Stimulated activated naive B cell treated with anti-CD40 and anti-IgM and Interleukin-4, amounts not matched to agents 10 μg/mL and 1 μg/mL and 100 μg/mL, for 72 hours (primary cell): ENCODE results near the gene PRRC2A.

Experiments used
- ATAC-seq, 2 donors: fragments of 150-1000 bp; cut with Tn5 transposase; replicated peaks; 2 replicates each; pipeline ENCODE4 v1.10.0; 2021; ENCODE audit warnings: moderate library complexity in 1 of 2
- DNase-seq: peaks from one replicate; pipeline ENCODE4 v3.0.0; 2021
- H3K27ac Mint-ChIP-seq: one replicate; pipeline ENCODE4 v1.8.0; 2022; ENCODE audit warnings: mild to moderate bottlenecking, mixed read lengths
- H3K27me3 Mint-ChIP-seq, 2 donors: one replicate each; pipeline ENCODE4 v1.8.0; 2022; ENCODE audit warnings: mixed read lengths in 2 of 2
- H3K36me3 Mint-ChIP-seq, 2 donors: one replicate each; pipeline ENCODE4 v1.8.0; 2022; ENCODE audit warnings: mixed read lengths in 2 of 2, mild to moderate bottlenecking in 1 of 2
- H3K4me1 Mint-ChIP-seq, 2 donors: one replicate each; pipeline ENCODE4 v1.8.0; 2022; ENCODE audit warnings: mixed read lengths in 2 of 2, mild to moderate bottlenecking in 1 of 2
- H3K4me3 Mint-ChIP-seq, 2 donors: one replicate each; pipeline ENCODE4 v1.8.0; 2022; ENCODE audit warnings: mild to moderate bottlenecking in 2 of 2, mixed read lengths in 2 of 2, moderate library complexity in 1 of 2
- H3K9me3 Mint-ChIP-seq, 2 donors: one replicate each; pipeline ENCODE4 v1.8.0; 2022; ENCODE audit warnings: mixed read lengths in 2 of 2, mild to moderate bottlenecking in 1 of 2

The PRRC2A gene

DNA sequence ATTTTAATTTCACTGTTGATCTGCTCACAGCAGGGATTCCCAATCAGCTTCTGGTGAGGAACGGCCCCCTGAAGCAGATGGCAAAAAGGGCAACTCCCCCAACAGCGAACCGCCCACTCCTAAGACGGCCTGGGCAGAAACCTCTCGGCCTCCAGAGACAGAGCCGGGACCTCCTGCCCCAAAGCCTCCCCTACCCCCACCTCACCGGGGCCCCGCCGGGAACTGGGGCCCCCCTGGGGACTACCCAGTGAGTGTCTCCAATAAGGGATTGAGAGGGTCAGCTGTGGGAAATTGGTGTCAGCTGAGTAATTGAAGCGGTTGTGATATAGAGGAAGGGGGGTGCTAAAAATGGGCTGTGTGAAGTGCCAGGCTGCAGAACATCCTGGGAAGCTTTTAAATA lies 6.4 kb downstream of the PRRC2A start:
- H3K9me3 Mint-ChIP-seq, result no peaks in the 10 kb centered on the region
- peaks cover 73 to 79% of the 10 kb centered on the region in 2 donors for H3K36me3 Mint-ChIP-seq
- no peak for ATAC-seq
- no peaks in the 10 kb centered on the region for H3K27me3 Mint-ChIP-seq
- H3K4me1 Mint-ChIP-seq, result peaks cover 22 to 45% of the 10 kb centered on the region in 2 donors
- DNase-seq, result no peak
- H3K4me3 Mint-ChIP-seq, result no peak overlapping the region
- no peak overlapping the region for H3K27ac Mint-ChIP-seq

DNA sequence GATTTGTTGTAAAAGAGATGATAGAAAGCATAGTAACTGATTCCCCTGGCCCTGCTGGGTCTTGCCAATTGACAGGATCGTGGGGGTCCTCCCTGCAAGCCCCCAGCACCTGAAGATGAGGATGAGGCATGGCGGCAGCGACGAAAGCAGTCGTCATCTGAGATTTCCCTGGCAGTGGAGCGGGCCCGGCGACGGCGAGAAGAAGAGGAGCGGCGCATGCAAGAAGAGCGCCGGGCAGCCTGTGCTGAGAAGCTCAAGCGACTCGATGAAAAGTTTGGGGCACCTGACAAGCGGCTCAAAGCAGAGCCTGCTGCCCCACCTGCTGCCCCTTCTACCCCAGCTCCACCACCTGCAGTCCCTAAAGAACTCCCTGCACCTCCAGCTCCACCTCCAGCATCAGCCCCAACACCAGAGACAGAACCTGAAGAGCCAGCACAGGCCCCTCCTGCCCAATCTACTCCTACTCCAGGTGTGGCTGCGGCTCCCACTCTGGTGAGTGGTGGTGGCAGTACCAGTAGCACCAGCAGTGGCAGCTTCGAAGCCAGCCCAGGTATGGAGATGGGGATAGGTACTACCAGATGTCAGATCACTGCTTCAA lies 7.3 kb downstream of the PRRC2A start:
- Mint-ChIP-seq H3K27me3 (no peaks in the 10 kb centered on the region), H3K36me3 (peaks cover 71 to 79% of the 10 kb centered on the region in 2 donors), H3K4me1 (peaks cover 14 to 45% of the 10 kb centered on the region in 2 donors), H3K27ac (no peak overlapping the region), H3K4me3 (no peak overlapping the region), H3K9me3 (no peaks in the 10 kb centered on the region)
- DNase-seq, result no peak
- no peak for ATAC-seq

DNA sequence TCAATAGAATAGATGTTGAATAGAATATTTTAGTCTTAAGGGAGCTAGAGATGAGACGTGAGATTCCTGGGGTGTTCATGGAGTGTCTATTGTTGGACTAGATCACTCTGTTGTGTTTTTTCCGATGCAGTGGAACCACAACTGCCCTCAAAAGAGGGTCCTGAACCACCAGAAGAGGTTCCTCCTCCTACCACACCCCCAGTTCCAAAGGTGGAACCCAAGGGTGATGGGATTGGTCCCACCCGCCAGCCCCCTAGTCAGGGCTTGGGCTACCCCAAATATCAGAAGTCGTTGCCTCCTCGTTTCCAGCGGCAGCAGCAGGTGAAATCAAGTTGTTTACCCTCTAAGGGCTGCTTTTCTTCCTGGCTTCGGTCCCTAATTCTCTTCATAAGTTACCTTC lies 8.5 kb downstream of the PRRC2A start:
- DNase-seq, result no peak
- Mint-ChIP-seq H3K36me3 (peaks cover 70 to 81% of the 10 kb centered on the region in 2 donors), H3K27me3 (no peaks in the 10 kb centered on the region), H3K4me1 (peaks cover 14 to 47% of the 10 kb centered on the region in 2 donors), H3K4me3 (no peak overlapping the region), H3K27ac (no peak overlapping the region), H3K9me3 (no peaks in the 10 kb centered on the region)
- ATAC-seq, result no peak

DNA sequence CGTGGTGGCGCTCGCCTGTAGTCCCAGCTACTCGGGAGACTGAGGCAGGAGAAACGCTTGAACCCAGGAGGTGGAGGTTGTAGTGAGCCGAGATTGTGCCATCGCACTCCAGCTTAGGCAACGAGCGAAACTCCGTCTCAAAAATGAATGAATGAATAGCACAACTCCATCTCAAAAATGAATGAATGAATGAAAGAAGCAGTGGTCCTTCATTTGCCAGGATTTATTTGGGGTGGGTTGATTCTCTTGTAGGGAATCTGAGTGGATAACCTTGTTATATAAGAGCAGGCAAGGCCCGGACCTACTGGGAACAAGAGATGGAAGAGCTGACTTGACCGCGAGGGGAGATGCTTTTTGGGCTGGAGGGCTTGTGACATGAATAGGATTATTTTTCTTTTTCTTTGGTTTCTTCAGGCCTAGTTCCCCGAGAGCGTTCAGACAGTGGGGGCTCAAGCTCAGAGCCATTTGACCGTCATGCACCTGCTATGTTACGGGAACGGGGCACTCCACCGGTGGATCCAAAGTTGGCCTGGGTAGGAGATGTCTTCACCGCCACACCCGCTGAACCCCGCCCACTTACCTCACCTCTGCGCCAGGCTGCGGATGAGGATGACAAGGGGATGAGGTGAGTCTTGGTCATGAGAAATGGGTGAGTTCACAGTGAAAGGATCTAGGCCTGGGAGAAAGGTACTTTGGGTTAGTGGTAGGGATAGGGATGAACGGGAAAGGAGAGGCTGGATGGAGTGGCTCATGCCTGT lies 9.8 kb downstream of the PRRC2A start:
- DNase-seq, result no peak

DNA sequence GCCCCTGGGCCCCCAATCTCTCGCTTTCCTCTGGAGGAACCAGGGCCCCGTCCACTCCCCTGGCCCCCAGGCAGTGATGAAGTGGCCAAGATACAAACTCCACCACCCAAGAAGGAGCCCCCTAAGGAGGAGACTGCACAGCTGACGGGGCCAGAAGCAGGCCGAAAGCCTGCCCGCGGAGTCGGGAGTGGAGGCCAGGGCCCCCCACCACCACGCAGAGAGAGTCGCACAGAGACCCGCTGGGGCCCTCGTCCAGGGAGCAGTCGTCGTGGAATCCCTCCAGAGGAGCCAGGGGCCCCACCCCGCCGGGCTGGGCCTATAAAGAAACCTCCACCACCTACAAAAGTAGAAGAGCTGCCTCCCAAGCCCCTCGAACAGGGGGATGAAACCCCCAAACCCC lies 10.7 kb downstream of the PRRC2A start:
- DNase-seq (no peak), ATAC-seq (no peak)
- Mint-ChIP-seq H3K9me3 (no peaks in the 10 kb centered on the region), H3K4me1 (peaks cover 18 to 46% of the 10 kb centered on the region in 2 donors), H3K36me3 (peaks cover 69 to 82% of the 10 kb centered on the region in 2 donors), H3K4me3 (peak overlapping the region in 1 of 2 donors; percentile 38), H3K27ac (peak overlapping the region; percentile 83), H3K27me3 (no peaks in the 10 kb centered on the region)

More for the DNA sequence above, 9.8 kb downstream of the PRRC2A start:
- ATAC-seq, result no peak
- H3K36me3 Mint-ChIP-seq, result peaks cover 74 to 84% of the 10 kb centered on the region in 2 donors
- peaks cover 16 to 50% of the 10 kb centered on the region in 2 donors for H3K4me1 Mint-ChIP-seq
- no peaks in the 10 kb centered on the region for H3K9me3 Mint-ChIP-seq
- H3K4me3 Mint-ChIP-seq, result no peak overlapping the region
- H3K27ac Mint-ChIP-seq, result peak overlapping the region; percentile 85
- no peaks in the 10 kb centered on the region for H3K27me3 Mint-ChIP-seq

DNA sequence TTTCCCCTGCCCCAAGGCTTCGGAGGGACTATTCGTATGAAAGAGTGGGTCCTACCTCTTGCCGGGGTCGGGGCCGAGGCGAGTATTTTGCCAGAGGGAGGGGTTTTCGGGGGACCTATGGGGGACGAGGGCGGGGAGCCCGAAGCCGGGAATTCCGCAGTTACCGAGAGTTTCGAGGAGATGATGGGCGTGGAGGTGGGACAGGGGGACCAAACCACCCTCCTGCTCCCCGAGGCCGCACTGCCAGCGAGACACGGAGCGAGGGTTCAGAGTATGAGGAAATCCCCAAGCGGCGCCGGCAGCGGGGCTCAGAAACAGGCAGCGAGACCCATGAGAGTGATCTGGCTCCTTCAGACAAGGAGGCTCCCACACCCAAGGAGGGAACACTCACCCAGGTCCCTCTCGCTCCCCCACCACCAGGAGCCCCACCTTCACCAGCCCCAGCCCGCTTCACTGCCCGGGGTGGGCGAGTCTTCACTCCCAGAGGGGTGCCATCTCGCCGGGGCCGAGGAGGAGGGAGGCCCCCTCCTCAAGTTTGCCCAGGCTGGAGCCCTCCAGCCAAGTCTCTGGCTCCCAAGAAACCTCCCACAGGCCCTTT lies 11.3 kb downstream of the PRRC2A start:
- no peaks in the 10 kb centered on the region for H3K9me3 Mint-ChIP-seq
- peaks cover 16 to 44% of the 10 kb centered on the region in 2 donors for H3K4me1 Mint-ChIP-seq
- no peak overlapping the region for H3K4me3 Mint-ChIP-seq
- peaks cover 69 to 83% of the 10 kb centered on the region in 2 donors for H3K36me3 Mint-ChIP-seq
- no peaks in the 10 kb centered on the region for H3K27me3 Mint-ChIP-seq
- H3K27ac Mint-ChIP-seq, result peak overlapping the region; percentile 83
- ATAC-seq (no peak), DNase-seq (no peak)

DNA sequence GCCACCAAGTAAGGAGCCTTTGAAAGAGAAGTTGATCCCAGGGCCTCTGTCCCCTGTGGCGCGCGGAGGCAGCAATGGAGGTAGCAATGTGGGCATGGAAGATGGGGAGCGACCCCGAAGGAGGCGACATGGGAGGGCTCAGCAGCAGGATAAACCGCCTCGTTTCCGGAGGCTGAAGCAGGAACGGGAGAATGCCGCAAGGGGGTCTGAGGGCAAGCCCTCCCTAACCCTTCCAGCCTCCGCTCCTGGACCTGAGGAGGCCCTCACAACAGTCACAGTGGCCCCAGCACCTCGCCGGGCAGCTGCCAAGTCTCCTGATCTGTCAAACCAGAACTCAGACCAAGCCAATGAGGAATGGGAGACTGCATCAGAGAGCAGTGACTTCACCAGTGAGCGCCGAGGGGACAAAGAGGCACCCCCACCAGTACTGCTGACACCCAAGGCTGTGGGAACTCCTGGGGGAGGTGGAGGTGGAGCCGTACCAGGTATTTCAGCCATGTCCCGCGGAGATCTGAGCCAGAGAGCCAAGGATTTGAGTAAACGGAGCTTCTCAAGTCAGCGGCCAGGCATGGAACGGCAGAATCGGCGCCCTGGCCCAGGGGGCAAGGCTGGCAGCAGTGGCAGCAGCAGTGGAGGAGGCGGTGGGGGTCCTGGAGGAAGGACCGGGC lies 11.9 kb downstream of the PRRC2A start:
- no peak overlapping the region for H3K4me3 Mint-ChIP-seq
- peaks cover 14 to 42% of the 10 kb centered on the region in 2 donors for H3K4me1 Mint-ChIP-seq
- peaks cover 68 to 84% of the 10 kb centered on the region in 2 donors for H3K36me3 Mint-ChIP-seq
- no peak for ATAC-seq
- no peak for DNase-seq
- no peaks in the 10 kb centered on the region for H3K9me3 Mint-ChIP-seq
- H3K27ac Mint-ChIP-seq, result peak overlapping the region; percentile 80
- H3K27me3 Mint-ChIP-seq, result no peaks in the 10 kb centered on the region

DNA sequence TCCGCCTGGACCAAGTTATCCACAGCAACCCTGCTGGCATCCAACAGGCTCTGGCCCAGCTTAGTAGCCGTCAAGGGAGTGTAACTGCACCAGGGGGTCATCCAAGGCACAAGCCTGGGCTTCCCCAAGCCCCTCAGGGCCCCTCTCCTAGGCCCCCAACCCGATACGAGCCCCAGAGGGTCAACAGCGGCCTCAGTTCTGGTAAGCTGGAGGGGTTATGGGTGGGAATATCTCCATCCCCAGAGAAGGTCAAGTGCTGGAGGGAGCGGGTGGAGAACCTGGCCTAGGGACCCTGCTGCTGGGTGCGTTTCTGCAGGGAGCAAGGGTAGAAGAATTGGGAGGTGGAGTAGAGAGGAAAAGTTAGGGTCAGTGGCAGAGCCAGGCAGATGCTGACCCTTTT lies 12.9 kb downstream of the PRRC2A start:
- no peak overlapping the region for H3K4me3 Mint-ChIP-seq
- peaks cover 59 to 79% of the 10 kb centered on the region in 2 donors for H3K36me3 Mint-ChIP-seq
- H3K27ac Mint-ChIP-seq, result peak overlapping the region; percentile 71
- no peaks in the 10 kb centered on the region for H3K27me3 Mint-ChIP-seq
- ATAC-seq (no peak), DNase-seq (no peak)
- H3K4me1 Mint-ChIP-seq, result peaks cover 11 to 34% of the 10 kb centered on the region in 2 donors
- no peaks in the 10 kb centered on the region for H3K9me3 Mint-ChIP-seq

DNA sequence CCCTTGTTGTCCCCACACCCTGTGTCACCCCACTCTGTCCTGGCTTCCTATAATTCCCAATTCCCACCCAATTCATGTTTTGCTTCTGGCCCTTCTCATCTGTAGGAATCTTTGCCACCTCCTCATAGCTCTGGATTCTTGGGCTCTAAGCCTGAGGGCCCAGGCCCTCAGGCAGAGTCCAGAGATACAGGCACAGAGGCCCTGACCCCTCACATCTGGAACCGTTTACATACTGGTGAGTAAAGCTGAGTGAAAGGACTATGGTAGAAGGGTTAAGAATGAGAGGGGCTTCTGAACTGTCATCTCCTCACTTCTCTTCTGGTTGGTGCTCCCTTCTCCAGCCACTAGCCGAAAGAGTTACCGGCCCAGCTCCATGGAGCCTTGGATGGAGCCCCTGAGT lies 13.6 kb downstream of the PRRC2A start:
- Mint-ChIP-seq H3K27ac (peak overlapping the region; percentile 84), H3K9me3 (no peaks in the 10 kb centered on the region), H3K36me3 (peaks cover 57 to 78% of the 10 kb centered on the region in 2 donors), H3K4me1 (peaks cover 11 to 34% of the 10 kb centered on the region in 2 donors), H3K27me3 (no peaks in the 10 kb centered on the region), H3K4me3 (no peak overlapping the region)
- ATAC-seq (no peak), DNase-seq (no peak)

DNA sequence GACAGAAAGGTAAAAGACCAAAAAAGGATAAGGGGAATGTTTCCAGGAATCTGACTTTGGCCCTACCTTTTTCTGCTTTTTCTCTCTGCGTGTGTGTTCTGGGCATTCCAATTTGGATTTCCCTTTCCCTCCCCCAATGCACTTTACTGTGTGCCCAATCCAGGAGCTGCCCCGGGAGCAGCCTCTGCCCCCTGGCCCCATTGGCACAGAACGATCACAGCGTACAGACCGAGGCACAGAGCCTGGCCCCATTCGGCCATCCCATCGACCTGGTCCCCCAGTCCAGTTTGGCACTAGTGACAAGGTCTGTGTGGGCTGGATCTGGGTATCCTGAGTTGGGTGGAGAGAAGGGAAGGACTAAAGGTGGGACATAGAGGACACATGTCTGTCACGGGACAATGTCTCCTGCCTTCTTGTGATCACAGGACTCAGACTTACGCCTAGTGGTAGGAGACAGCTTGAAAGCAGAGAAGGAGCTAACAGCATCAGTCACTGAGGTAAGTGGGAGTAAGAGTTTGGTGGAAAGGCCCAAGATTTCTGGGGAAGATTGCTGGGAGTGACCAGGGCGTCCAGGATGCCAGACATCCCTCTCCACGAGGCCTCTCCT lies 14.6 kb downstream of the PRRC2A start:
- no peak overlapping the region for H3K4me3 Mint-ChIP-seq
- peak overlapping the region; percentile 67 for H3K27ac Mint-ChIP-seq

DNA sequence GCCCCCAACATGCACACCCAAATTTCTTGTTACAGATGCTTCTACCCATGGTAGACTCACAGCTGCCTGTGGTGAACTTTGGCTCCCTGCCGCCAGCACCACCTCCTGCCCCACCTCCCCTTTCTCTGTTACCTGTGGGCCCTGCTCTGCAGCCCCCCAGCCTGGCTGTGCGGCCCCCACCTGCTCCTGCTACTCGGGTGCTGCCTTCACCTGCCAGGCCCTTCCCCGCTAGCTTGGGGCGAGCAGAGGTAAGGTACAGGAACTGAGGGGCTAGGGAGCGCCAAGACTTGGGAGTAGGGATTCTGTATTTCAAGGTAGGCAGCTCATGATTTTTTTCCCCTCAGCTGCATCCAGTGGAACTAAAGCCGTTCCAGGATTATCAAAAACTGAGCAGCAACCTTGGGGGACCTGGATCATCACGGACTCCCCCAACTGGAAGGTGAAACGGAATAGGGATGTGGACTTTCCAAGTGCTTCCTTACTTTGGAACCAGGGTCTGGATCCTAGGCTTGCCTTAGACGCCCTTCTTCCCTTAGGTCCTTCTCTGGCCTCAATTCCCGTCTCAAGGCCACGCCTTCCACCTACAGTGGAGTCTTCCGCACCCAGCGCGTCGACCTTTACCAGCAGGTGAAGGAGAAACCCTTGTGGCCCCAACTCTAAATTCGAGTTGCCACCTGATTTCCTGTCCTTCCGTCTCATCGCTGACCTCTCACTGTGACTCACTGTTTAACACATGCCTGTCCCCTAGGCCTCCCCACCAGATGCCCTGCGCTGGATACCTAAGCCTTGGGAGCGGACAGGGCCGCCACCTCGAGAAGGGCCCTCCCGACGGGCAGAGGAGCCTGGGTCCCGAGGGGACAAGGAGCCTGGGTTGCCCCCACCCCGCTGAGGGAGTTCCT lies 16.4 kb downstream of the PRRC2A start:
- Mint-ChIP-seq H3K4me3 (no peak overlapping the region), H3K4me1 (peaks cover 7 to 20% of the 10 kb centered on the region in 2 donors), H3K36me3 (peaks cover 35 to 72% of the 10 kb centered on the region in 2 donors), H3K9me3 (no peaks in the 10 kb centered on the region), H3K27ac (peak overlapping the region; percentile 60), H3K27me3 (no peaks in the 10 kb centered on the region)
- DNase-seq, result no peak
- no peak for ATAC-seq

More for the DNA sequence above, 14.6 kb downstream of the PRRC2A start:
- ATAC-seq (no peak), DNase-seq (no peak)
- Mint-ChIP-seq H3K9me3 (no peaks in the 10 kb centered on the region), H3K4me1 (peaks cover 11 to 34% of the 10 kb centered on the region in 2 donors), H3K27me3 (no peaks in the 10 kb centered on the region), H3K36me3 (peaks cover 51 to 75% of the 10 kb centered on the region in 2 donors)

DNA sequence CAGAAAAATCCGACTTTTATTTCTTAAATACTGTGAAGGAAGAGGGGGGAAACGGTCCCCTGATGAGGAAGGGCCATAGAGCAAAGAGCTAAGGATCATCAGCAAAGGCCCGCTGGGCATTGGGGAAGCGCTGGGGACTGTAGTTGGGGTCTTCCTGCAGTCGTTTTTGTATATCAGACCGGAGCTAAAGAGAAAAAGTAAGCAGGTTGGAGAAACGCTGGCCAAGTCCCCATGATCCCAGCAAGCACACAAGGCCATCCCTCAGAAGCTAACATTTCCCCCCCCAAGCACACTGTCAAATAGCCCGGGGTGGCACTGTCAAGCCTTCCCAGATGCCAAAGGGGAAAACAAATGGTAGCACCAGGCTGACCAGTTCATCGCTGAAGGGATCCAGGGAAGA lies 18.5 kb downstream of the PRRC2A start:
- Mint-ChIP-seq H3K4me3 (no peak overlapping the region), H3K4me1 (peaks cover 4 to 8% of the 10 kb centered on the region in 2 donors), H3K27ac (peak overlapping the region; percentile 5), H3K27me3 (no peaks in the 10 kb centered on the region), H3K36me3 (peaks cover 28 to 62% of the 10 kb centered on the region in 2 donors), H3K9me3 (no peaks in the 10 kb centered on the region)
- DNase-seq, result no peak
- no peak for ATAC-seq

DNA sequence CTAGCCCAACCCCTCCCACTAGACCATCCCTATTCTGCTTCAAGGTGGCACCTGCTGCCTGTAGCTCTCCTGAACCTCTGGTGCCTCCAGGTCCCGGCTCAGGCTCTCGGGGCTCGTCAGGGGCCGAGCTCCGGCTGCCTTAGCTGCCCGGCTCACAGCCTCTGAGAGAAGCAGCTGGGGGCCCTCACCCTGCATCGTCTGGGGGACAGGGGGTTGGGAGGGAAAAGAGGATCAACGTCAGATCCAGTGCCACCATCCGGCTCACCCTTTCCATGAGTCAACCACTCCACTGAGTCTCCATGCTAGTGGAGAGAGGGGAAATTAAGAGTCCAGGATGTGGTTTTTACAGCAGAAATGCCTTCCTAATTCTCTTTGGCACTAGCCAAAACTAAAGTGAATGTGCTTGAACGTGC lies 18.9 kb downstream of the PRRC2A start:
- no peak for ATAC-seq
- Mint-ChIP-seq H3K4me1 (peaks cover 4 to 6% of the 10 kb centered on the region in 2 donors), H3K27me3 (no peaks in the 10 kb centered on the region), H3K36me3 (peaks cover 27 to 60% of the 10 kb centered on the region in 2 donors), H3K4me3 (no peak overlapping the region), H3K9me3 (no peaks in the 10 kb centered on the region), H3K27ac (peak overlapping the region; percentile 65)
- DNase-seq, result no peak
